ENCODE data around the gene BRME1.

The BRME1 gene

DNA sequence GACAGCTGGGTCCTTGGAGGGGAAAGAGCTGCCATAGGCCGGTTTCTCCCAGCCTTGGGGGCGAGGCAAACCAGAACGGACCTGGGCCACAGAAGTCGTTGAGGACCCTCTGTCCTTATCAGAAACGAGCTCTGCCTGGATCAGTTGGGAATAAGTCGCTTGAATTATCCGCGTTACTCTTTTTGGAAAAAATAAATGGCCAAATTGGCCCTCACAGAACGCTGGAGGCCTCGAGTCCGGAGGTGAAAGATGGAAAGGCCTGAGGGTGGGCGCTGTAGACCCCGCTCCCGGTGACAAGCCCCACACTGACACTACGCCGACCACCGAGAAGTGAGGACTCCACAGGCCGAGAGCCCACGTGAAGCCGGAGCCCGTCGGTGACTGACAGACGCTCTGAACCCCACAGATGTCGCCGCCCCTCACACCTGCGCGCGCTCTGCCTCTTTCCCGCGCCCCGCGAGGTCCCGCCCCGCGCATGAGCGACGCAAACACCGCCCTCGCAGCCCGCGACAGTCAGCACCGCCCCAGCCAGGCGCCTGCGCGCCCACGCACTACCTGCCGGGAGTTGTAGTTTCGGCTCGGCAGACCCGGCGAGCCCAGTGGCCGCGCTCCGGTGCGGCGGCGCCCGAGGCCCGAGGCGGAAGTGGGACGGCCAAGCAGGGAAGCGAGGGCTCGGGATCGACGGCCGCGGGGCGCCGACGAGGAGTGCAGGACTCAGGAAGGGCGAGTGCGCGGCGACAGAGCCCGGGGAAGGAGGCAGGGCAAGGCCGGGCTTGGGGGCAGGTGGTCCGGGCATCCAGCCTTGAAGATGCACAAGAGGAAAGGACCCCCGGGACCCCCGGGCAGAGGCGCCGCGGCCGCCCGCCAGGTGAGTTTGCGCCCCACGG is at the start of gene BRME1, which contains the start of gene CC2D1A:
Gene BRME1, minus strand, starts transcription at position 484 of the 887 bp plus-strand sequence. CDS start 1,225 bp downstream, outside the sequence.
Gene CC2D1A, plus strand, starts transcription at position 568 of the 887 bp plus-strand sequence. Its CDS starts 241 bp downstream, at position 809.
- peak; percentile 84 for DNase-seq

DNA sequence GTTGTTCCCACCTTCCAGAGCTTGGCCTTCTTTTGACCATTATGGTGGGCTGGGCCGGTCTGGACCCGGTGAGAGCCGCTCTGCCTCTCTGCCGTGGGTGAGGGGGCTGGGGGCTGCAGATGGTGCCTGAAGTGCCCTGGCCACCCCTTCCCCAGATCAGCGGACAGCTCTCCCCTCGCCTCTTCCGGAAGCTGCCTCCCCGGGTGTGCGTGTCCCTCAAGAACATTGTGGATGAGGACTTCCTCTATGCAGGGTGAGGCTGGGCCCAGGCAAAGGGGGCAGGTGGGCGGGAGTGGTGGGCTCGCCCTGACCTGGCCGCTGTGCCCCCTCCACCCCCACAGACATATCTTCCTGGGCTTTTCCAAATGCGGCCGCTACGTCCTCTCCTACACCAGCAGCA is 48.3 kb upstream of the BRME1 start:
- DNase-seq = no peak

DNA sequence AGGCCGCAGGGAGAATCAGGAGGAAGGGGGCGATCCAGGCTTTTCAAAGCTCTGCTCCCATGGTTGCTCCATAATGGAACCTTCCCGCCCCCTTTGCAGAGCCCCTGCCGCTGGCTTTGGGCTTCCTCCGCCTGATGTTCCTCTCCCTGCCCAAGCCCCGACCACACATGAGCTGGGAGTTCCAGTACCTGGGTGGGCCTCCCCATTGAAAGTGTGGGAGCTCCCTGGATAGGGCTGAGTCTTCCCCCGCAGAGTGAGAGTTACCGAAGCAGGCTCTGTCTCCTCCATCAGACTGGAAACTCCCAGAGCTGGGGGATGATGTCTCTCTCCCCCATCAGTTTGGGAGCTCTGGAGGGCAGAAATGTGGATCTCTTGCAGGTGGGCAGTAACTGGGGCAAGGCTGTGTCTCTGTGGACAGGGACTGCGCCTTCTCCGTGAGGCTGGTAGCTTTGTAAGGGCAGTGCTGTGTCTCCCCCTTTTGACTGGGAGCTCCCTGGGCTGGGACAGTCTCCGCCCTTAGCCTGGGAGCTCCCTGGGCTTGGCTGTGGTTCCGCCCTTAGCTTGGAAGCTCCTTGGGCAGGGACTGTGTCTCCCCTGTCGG is 47.1 kb upstream of the BRME1 start:
- DNase-seq = no peak

DNA sequence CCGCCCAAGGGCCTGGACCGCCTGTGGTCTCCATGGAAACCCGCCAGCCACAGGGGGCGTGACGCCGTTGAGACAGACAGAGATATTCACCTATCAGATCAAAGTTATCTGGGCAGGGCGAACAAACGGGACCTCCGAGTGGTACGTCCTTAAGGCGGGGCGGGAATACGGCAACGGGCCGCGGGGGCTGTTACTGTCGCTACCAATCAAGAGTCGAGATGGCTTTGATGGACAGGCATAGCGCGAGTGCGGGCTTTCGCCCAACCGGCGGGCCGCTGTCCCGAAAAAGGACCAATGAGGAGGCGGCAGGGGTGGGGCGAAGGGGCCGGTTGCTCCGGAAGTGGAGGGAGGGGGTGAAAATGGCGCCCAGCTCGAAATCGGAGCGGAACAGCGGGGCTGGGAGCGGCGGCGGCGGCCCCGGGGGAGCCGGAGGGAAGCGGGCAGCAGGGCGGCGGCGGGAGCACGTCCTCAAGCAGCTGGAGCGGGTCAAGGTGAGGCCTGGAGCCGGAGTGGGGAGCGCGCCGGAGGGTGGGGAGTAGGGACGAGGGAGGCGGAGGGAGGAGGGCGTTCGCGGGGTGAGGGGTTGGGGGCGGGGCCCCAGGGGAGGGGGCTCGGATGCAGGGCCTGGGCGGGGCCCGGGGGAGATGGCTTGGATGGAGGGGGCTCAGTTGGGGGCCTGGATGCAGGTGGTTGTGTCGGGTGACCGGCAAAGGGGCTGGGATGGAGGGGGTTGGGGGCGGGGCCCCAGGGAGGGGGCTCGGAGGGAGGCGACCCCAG is 46.4 kb upstream of the BRME1 start, which contains the start of gene DCAF15:
Gene DCAF15, plus strand, starts transcription at position 356 of the 777 bp plus-strand sequence. Its CDS starts 4 bp downstream, at position 360.
- DNase-seq = peak; percentile 99

DNA sequence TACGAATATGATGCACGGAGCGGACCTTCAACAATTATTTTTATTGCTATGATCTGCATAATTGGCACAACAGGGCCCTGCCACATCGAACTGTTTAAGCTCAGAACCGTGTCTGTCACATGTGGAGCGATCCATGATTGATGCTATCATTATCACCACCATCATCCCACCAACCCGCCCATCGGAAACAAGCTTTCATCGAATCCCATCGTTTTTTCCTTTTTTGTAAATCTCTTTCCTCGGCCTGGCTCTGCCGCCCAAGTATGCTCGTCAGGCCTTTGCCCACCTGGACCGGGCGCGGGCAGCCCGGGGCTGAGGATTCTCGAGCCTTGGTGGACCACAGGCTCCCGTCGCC is 45.9 kb upstream of the BRME1 start:
- no peak for DNase-seq

DNA sequence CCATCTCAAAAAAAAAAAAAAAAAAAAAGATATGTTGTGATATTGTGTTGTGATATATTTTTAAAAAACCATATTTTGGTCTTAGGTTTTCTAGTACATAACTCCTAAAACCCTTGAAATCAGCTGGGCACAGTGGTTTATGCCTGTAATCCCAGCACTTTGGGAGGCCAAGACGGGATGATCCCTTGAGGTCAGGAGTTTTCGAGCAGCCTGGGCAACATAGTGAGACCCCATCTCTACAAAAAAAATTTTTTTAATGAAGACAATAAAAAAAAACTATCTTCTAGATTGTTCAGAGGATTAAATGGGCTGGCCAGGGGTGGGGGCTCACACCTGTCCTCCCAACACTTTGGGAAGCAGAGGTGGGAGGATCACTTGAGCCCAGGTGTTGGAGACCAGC is 45.1 kb upstream of the BRME1 start:
- DNase-seq = no peak

DNA sequence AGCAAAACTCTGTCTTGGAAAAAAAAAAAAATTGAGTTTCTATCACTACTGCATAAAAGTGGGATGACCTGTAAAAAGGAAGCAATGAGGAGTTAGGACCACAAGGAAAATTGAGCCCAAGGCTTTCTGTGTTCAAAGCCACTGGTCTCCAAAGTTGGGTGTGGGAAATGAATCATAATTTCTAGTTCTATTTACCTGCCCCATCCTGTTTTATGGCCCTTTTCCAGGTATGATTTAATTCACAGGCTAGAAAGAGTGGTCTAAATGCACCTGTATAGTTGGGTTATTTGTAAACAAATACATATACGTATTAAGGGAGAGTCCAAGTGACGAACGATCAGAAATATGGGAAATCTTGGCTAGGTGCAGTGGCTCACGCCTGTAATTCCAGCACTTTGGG is 40.5 kb upstream of the BRME1 start:
- DNase-seq = no peak

DNA sequence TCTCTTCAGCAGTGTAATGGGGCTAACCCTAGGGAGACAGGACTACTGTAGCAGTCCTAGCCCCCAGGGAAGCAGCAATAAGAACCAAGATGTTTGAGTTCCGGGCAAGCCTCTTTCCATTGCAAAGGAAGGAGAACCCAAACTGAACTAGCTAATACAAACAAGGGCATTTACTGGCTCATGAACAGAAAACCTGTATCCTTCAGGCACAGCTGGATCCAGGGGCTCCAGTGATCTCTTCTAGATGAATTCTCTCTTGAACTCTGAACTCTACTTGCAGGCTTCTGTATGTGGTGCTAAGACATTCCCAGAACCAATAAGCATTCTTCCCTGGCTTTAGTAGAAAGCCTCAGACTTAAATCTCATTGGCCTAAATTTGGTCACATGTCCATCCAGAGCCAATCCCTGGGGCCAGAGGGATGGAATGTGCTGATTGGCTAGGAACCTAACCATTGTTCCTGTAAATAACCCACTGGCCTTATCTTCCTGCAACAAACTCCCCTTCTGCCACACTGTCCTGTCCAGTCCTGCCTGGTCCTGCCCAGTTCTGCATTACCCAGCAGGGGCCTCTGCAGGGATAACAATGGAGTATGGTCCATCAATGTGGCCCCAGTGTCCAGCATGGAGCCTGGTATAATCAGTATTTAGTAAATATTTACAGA is 36.2 kb upstream of the BRME1 start:
- DNase-seq = no peak

DNA sequence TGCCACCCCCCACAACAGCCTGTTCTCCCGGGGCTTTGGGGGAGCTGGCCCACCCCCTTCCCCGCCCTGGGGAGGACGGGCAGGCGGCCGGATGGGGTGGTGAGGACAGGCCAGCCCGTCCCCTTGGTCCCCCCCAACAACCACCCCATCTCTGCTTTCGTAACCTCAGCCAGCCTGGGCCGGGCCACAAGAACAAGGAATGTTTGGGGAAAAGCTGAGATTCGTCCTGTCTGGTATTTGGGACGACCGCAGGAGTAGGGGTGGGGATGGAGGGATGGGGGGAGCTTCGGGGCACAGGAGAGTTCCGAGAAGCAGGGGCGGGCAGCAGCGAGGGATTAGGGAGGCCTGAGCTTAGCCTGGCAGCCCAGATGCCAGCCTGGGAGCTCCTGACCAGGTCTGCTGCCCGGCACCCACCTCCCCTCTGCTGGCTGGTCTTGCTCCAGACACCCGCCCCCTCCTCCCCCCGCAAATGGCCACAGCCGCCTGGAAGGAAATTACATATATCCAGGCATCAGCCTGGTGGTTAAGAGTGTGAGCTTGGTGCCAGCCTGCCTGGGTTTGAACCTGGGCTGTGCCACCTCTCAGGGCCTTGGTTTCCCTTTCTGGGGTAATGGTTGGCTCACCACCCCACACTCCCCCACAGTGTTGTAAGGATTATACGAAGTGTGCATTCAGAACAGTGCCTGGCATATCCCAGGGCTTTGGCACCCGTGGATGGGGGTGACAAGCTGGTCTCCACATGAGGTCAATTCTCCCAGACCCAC is 32.6 kb upstream of the BRME1 start, which contains the start of gene PODNL1:
Gene PODNL1, minus strand, starts transcription at position 117 of the 764 bp plus-strand sequence. CDS start 236 bp downstream, outside the sequence.
- DNase-seq = no peak

DNA sequence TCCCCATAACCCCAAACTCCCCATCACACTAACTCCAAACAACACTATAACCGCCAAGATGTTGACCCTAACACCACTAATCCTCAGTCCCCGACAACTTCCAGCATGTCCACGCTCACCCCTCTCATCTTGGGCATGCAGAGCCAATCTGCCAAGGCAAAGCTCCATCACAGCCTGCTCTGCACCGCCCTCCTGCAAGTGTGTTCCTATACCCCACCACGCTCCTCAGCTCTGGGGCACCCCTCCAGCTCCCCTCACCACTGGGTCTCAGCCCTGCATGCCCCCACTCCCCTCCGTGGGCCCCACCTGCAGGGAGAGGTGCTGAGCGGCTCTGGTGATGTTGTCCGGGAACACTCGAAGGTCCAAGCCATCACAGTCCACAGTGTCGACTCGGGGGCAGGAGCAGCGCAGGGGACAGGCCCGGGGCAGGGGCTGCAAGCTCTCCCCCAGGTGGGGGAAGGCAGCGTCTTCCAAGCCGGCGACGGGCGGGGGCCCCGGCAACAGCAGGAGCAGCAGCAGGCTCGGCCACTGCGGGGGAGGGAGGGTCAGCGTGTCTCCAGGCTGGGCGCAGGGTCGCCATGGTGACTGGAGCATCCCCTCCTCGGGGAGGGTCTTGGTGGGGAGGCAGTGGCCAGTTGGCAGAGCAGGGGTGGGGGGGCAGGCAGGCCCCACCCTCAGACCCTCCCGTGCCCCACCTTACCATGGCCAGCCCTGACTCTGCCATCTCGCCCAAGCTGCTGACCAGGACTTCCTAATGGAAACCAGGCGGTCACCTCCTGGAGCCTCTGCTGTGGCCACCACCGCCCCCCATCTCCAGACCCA is 31.8 kb upstream of the BRME1 start:
- DNase-seq = no peak

DNA sequence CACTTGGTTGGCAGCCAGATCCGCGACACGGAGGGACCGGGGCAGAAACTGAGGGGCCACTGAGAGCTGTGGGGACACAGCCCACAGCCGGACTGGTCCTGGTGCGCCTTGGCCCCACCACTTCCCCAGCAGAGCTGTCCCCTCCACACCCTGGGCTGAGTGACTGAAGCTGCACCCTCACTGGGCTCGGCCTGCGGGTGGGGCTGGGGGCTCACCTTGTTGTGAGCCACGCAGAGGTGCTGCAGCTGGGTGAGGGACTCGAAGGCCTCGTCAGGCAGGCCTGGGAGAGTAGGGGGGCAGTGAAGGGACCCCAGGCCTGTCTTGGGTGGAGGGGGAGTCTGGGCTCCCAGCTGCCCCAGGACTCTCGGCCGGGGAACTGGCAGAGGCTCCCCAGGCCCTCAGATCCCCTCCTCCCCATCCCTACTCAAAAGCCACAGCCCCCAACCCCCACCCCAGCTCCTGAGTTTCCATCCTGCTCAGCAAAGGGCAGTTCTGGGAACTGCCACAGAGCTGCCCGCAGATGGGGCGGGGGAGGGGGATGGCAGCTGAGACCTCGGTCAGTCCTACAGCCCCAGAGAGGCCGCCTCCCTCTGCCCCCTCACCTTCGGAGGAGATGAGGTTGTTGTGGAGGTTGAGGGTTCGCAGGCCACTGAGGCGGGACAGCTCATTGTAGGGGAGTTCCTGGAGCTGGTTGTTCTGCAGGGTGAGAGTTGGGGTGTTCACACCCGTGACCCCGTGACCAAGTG is 30.0 kb upstream of the BRME1 start:
- no peak for DNase-seq

DNA sequence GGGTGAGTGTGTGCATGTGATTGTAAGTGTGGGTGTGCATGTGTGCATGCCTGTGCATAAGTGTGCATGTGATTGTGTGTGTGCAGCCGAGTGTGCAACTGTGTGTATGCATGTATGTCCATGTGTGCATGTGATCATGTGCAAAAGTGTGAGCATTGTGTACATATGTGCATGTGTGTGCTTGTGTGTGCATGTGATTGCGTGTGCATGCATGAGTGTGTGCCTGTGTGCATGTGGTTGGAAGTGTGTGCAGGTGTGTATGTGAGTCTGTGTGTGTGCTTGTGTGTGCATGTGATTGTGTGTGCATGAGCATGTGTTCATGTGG is 28.8 kb upstream of the BRME1 start:
- DNase-seq = no peak

DNA sequence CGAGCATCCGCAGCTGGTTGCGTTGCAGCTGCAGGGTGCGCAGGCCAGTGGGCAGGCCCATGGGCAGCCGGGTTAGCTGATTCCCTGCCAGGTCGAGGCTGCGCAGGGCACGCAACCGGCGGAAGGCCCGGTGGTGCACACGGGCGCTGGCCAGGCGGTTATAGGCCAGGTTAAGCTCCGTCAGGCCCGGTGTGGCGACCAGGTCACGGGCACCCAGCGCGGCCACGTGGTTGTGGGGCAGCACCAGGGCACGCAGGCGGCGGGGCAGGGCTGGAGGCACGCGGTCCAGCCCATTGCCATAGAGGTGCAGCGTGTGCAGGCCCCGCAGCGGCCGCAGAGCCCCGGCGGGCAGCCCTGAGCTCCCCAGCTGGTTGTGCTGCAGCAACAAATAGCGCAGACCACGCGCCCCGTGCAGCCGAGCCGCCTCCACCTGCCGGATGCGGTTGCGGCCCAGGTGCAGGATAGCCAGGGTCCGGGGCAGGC is 27.0 kb upstream of the BRME1 start:
- DNase-seq = no peak

DNA sequence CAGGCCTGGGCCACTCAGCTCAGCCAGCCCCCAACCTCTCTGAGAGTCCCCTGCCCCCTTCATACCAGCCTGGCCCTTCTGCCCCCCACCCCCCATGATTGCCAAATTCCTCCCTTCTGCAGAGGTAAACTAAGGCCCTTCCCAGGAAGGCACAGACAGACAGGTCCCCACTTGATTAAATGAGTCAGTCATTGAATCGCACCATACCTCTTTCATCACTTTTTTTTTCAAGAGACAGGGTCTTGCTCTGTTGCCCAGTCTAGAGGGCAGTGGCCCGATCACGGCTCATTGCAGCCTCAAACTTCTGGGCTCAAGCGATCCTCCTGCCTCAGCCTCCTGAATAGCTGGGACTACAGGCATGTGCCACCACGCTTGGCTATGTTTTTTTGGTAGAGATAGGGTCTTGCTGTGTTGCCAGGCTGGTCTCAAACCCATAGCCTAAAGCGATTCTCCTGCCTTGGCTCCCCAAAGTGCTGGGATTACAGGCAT is 26.3 kb upstream of the BRME1 start:
- no peak for DNase-seq

DNA sequence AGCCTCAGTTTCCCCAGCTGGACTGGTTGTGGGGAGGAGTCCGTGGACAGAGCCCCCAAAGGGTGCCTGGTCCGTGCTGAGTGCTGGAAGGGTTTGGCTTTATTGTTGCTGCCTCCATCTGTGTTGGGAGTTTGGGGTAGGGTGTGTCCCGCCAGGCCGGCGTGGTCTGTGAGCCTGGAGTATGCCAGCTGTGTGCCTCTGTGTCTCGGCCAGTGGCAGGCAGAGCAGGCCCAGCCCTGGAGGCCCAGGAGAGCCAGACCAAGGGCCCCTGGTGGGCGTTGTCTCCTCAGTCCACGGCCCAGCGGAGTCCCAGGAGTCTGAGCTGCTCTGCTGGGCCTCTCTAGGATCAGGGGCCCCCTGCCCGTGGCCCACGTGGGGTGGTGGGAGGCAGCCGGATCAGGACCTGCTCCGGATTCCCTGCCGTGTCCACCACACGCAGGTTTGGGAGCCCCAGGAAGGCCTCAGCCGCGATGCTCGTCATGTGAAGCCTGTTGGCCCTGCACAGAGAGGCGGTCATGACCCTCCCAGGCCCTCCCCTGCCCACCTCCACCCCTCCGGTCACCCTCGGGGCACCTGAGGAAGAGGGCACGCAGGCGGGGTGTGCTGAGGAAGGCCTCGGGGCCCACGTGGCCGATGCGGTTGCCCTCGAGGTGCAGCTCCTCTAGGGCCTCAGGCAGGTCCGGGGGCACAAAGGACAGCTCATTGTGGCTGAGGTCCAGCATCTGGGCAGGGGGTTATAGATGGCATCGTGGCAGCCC is 25.7 kb upstream of the BRME1 start:
- DNase-seq = no peak

DNA sequence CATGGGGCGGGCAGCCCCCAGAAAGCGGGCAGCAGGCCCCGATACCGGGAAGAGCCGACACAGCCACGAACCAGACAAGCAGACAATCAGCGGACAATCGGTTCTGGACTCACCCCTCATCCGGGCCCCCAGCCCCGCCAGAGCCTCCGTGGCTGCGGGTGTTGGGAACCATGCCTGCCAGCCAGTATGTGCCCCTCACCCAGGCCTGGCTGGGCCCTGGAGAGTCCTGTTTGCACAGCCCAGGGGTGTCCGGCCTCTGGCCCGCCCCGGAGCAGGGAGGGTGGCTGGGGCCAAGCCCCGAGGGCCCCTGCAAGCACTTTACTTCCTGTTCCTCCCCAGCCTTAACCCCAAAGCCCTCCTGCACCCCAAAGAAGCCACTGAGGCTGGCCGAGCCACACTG is 24.5 kb upstream of the BRME1 start:
- no peak for DNase-seq

DNA sequence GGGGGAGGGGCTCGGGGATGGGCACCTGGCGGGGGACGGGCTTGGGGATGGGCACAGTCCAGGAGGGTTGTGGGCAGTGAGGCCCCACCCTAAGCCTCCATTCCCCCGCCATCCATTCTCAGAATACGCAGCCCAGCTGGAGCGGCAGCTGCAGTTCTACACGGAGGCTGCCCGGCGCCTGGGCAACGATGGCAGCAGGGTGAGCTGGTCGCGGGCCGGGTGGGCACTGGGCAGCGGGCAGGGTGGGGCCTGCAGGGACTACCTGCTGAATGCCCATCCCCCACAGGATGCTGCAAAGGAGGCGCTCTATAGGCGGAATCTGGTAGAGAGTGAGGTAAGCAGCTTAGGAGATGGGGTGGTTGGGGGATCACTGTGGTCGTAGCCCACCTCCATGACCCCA is 24.0 kb upstream of the BRME1 start:
- DNase-seq = no peak

DNA sequence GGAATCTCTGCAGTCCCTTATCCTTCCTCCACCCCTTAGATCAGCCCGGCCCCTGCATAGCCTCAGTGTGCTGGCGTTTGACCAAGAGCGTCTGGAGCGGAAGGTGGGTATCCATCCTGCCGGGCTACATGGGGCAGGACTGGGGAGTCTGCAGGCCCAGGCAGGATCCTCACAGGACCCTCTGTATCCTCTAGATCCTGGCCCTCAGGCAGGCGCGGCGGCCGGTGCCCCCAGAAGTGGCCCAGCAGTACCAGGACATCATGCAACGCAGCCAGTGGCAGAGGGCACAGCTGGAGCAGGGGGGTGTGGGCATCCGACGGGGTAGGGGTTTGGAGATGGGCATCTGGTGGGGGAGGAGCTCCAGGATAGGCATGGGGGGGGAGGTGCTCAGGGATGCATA is 23.4 kb upstream of the BRME1 start:
- no peak for DNase-seq

DNA sequence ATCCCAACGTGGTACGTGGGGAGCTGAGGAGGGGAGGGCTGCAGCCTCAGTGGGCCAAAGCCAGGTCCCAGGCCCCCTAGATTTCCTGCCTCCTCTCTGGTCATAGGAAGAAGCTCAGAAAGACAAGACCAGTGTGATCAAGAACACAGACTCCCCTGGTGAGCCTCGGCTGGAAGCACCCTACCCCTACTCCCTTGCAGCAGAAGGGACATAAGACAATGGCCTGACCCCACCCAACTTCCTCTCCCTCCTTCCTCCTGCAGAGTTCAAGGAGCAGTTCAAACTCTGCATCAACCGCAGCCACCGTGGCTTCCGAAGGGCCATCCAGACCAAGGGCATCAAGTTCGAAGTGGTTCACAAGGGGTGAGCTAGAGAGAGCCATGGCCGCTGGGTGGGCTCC is 20.8 kb upstream of the BRME1 start:
- no peak for DNase-seq

Data from GDM1 (cell line).